Activated CD8-positive, alpha-beta memory T cell treated with anti-CD3 and anti-CD28 coated beads, Interleukin-2, amount 10 ng/mL, durations not matched to agents 7 days and 5 days (primary cell): Measurements from ENCODE around the gene UFC1. TPM values are rescaled to one million over a fixed set of nuclear protein-coding genes. Genes with fewer than 3 reads are reported as not detected.
"Not testable (repeated sequence)": the region's sequence is repeated elsewhere in the genome, so short reads cannot be mapped to it uniquely, and the experiment has no call there.

Source experiments
- ATAC-seq: fragments of 150-1000 bp; cut with Tn5 transposase; one replicate; pipeline ENCODE4 v1.10.0; 2021; ENCODE audit warnings: moderate library complexity
- CTCF ChIA-PET: fragments of 350-600 bp; sonication (Branson Sonifier 250); formaldehyde crosslinking; loops from one replicate; lab custom pipeline; 2021; ENCODE audit warnings: antibody characterized with exemption; lab: Charles Lee
- DNase-seq: peaks from one replicate; pipeline ENCODE4 v3.0.0-alpha.2; 2020
- H3K27ac Mint-ChIP-seq: one replicate; pipeline ENCODE4 v1.8.0; 2021; ENCODE audit warnings: mild to moderate bottlenecking, mixed read lengths
- H3K27me3 Mint-ChIP-seq: one replicate; pipeline ENCODE4 v1.8.0; 2021; ENCODE audit warnings: mixed read lengths
- H3K36me3 Mint-ChIP-seq: one replicate; pipeline ENCODE4 v1.8.0; 2021; ENCODE audit warnings: mild to moderate bottlenecking, mixed read lengths
- H3K4me1 Mint-ChIP-seq: one replicate; pipeline ENCODE4 v1.8.0; 2021; ENCODE audit warnings: mixed read lengths
- H3K4me3 Mint-ChIP-seq: one replicate; pipeline ENCODE4 v1.8.0; 2021; ENCODE audit warnings: mild to moderate bottlenecking, moderate library complexity, mixed read lengths
- H3K9me3 Mint-ChIP-seq: one replicate; pipeline ENCODE4 v1.8.0; 2022; ENCODE audit warnings: low read depth, mixed read lengths
- total RNA-seq, 2 experiments: library from RNA; stranded (reverse); gene quantifications; one replicate each; pipeline ENCODE4 v1.2.3, GENCODE V29; 2021

Gene UFC1
- 10 to 100 TPM; 90.7 to 98.4 TPM for total RNA-seq

GRCh38 chr1:161153682-161154337, at the start of gene UFC1:
UFC1 (plus strand) TSS chr1:161153978; CDS start chr1:161153998, 20 bp downstream.
- CTCF ChIA-PET: interaction anchor here (0.7 to 5.8 kb wide), 7 partner anchors 12 to 163 kb away, joined by 3 to 41 read pairs (median 4); partner anchors contain the start of genes PPOX and TOMM40L
- Mint-ChIP-seq H3K27ac (peak within 1 kb of the TSS; percentile 100), H3K4me1 (peaks cover 23% of the 10 kb centered on the region), H3K36me3 (peaks cover 20% of the 10 kb centered on the region), H3K27me3 (no peaks in the 10 kb centered on the region), H3K9me3 (no peaks in the 10 kb centered on the region), H3K4me3 (peak within 1 kb of the TSS; percentile 99)
- peak; percentile 92 for DNase-seq
- peak; percentile 95 for ATAC-seq

GRCh38 chr1:161106431-161106830, 47.3 kb upstream of the UFC1 start:
- no peak overlapping the region for H3K27ac Mint-ChIP-seq
- ATAC-seq (no peak), DNase-seq (no peak)
- no peaks in the 10 kb centered on the region for H3K27me3 Mint-ChIP-seq
- H3K4me1 Mint-ChIP-seq: peaks cover 15% of the 10 kb centered on the region
- H3K36me3 Mint-ChIP-seq: peaks cover 21% of the 10 kb centered on the region
- no peak overlapping the region for H3K4me3 Mint-ChIP-seq
- CTCF ChIA-PET: interaction anchor here (1.9 kb wide), 1 partner anchor 9 kb away, joined by 7 read pairs; no protein-coding TSS in a partner anchor
- no peaks in the 10 kb centered on the region for H3K9me3 Mint-ChIP-seq

GRCh38 chr1:161111117-161111516, 42.7 kb upstream of the UFC1 start:
- DNase-seq (no peak), ATAC-seq (no peak)
- Mint-ChIP-seq H3K4me3 (no peak overlapping the region), H3K36me3 (peaks cover 27% of the 10 kb centered on the region), H3K9me3 (no peaks in the 10 kb centered on the region), H3K4me1 (peaks cover 47% of the 10 kb centered on the region), H3K27ac (no peak overlapping the region), H3K27me3 (no peaks in the 10 kb centered on the region)
- CTCF ChIA-PET: interaction anchor here (1.1 kb wide), 1 partner anchor 30 kb away, joined by 4 read pairs; no protein-coding TSS in a partner anchor

- Mint-ChIP-seq H3K4me3 (no peak overlapping the region), H3K36me3 (peaks cover 27% of the 10 kb centered on the region), H3K9me3 (no peaks in the 10 kb centered on the region), H3K27ac (no peak overlapping the region), H3K4me1 (peaks cover 50% of the 10 kb centered on the region), H3K27me3 (no peaks in the 10 kb centered on the region)
- CTCF ChIA-PET: interaction anchor here (0.7 to 1.1 kb wide), 3 partner anchors 14 to 70 kb away, joined by 3 to 4 read pairs (median 3); no protein-coding TSS in a partner anchor
- ATAC-seq: no peak
- no peak for DNase-seq
These were observed 42.3 kb upstream of the UFC1 start for GRCh38 chr1:161111527-161111926.

- H3K9me3 Mint-ChIP-seq: no peaks in the 10 kb centered on the region
- no peak overlapping the region for H3K4me3 Mint-ChIP-seq
- ATAC-seq (no peak), DNase-seq (no peak)
- no peaks in the 10 kb centered on the region for H3K27me3 Mint-ChIP-seq
- H3K27ac Mint-ChIP-seq: peak overlapping the region; percentile 69
- peaks cover 59% of the 10 kb centered on the region for H3K4me1 Mint-ChIP-seq
- peaks cover 19% of the 10 kb centered on the region for H3K36me3 Mint-ChIP-seq
- CTCF ChIA-PET: no interaction called here
These were observed 39.9 kb upstream of the UFC1 start for GRCh38 chr1:161113915-161114314.

- no peaks in the 10 kb centered on the region for H3K27me3 Mint-ChIP-seq
- CTCF ChIA-PET: no interaction called here
- H3K36me3 Mint-ChIP-seq: peaks cover 15% of the 10 kb centered on the region
- ATAC-seq: no peak
- H3K4me1 Mint-ChIP-seq: peaks cover 63% of the 10 kb centered on the region
- peak overlapping the region; percentile 69 for H3K27ac Mint-ChIP-seq
- DNase-seq: no peak
- no peaks in the 10 kb centered on the region for H3K9me3 Mint-ChIP-seq
- H3K4me3 Mint-ChIP-seq: no peak overlapping the region
These were observed 39.2 kb upstream of the UFC1 start for GRCh38 chr1:161114556-161114955.

GRCh38 chr1:161115132-161115711, 38.6 kb upstream of the UFC1 start:
- peak; percentile 54 for DNase-seq

GRCh38 chr1:161115961-161116360, 37.8 kb upstream of the UFC1 start:
- Mint-ChIP-seq H3K36me3 (peaks cover 22% of the 10 kb centered on the region), H3K4me1 (peaks cover 72% of the 10 kb centered on the region), H3K4me3 (peak overlapping the region; percentile 93), H3K27ac (peak overlapping the region; percentile 52)
- CTCF ChIA-PET, H3K9me3 Mint-ChIP-seq, ATAC-seq, H3K27me3 Mint-ChIP-seq, DNase-seq: not testable (repeated sequence)

More at GRCh38 chr1:161115132-161115711, 38.6 kb upstream of the UFC1 start:
- H3K4me3 Mint-ChIP-seq: peak overlapping the region; percentile 93
- peak overlapping the region; percentile 52 for H3K27ac Mint-ChIP-seq
- CTCF ChIA-PET: no interaction called here
- peak; percentile 18 for ATAC-seq
- H3K36me3 Mint-ChIP-seq: peaks cover 18% of the 10 kb centered on the region
- peaks cover 70% of the 10 kb centered on the region for H3K4me1 Mint-ChIP-seq
- no peaks in the 10 kb centered on the region for H3K9me3 Mint-ChIP-seq
- no peaks in the 10 kb centered on the region for H3K27me3 Mint-ChIP-seq

GRCh38 chr1:161117759-161118581, 35.8 kb upstream of the UFC1 start, which contains the start of the genes NIT1 and PFDN2:
NIT1 (plus strand) TSS chr1:161118105; CDS start chr1:161118177, 72 bp downstream.
PFDN2 (minus strand) TSS chr1:161118037; CDS start chr1:161118026, 11 bp downstream.
- ATAC-seq (peak; percentile 84), DNase-seq (peak; percentile 92)
- peaks cover 35% of the 10 kb centered on the region for H3K36me3 Mint-ChIP-seq
- H3K4me3 Mint-ChIP-seq: peak within 1 kb of the TSS; percentile 93
- peak within 1 kb of the TSS; percentile 96 for H3K27ac Mint-ChIP-seq
- H3K27me3 Mint-ChIP-seq: no peaks in the 10 kb centered on the region
- H3K9me3 Mint-ChIP-seq: no peaks in the 10 kb centered on the region
- peaks cover 63% of the 10 kb centered on the region for H3K4me1 Mint-ChIP-seq
- CTCF ChIA-PET: interaction anchor here (0.7 to 2.1 kb wide), 12 partner anchors 13 to 79 kb away, joined by 3 to 11 read pairs (median 4); partner anchors contain the start of genes DEDD, KLHDC9, PPOX and TSTD1

GRCh38 chr1:161119092-161119903, 34.5 kb upstream of the UFC1 start:
- H3K27ac Mint-ChIP-seq: peak overlapping the region; percentile 96
- CTCF ChIA-PET: interaction anchor here (1.2 to 2.1 kb wide), 3 partner anchors 14 to 39 kb away, joined by 3 to 9 read pairs (median 5); partner anchors contain the start of genes DEDD and KLHDC9
- H3K27me3 Mint-ChIP-seq: no peaks in the 10 kb centered on the region
- ATAC-seq: peak; percentile 52
- DNase-seq: peak; percentile 77
- H3K4me3 Mint-ChIP-seq: peak overlapping the region; percentile 93
- H3K36me3 Mint-ChIP-seq: peaks cover 37% of the 10 kb centered on the region
- H3K9me3 Mint-ChIP-seq: no peaks in the 10 kb centered on the region
- H3K4me1 Mint-ChIP-seq: peaks cover 50% of the 10 kb centered on the region

- Mint-ChIP-seq H3K4me1 (peaks cover 37% of the 10 kb centered on the region), H3K27ac (no peak overlapping the region), H3K27me3 (no peaks in the 10 kb centered on the region), H3K4me3 (no peak overlapping the region), H3K9me3 (no peaks in the 10 kb centered on the region), H3K36me3 (peaks cover 43% of the 10 kb centered on the region)
- ATAC-seq: no peak
- no peak for DNase-seq
- CTCF ChIA-PET: interaction anchor here (0.9 to 1.5 kb wide), 3 partner anchors 10 to 131 kb away, joined by 3 to 5 read pairs (median 3); no protein-coding TSS in a partner anchor
These were observed 32.6 kb upstream of the UFC1 start for GRCh38 chr1:161121042-161121650.

GRCh38 chr1:161121834-161122233, 31.9 kb upstream of the UFC1 start:
- CTCF ChIA-PET: interaction anchor here (0.9 to 1.5 kb wide), 3 partner anchors 10 to 131 kb away, joined by 3 to 5 read pairs (median 3); no protein-coding TSS in a partner anchor
- DNase-seq: no peak
- Mint-ChIP-seq H3K27ac (no peak overlapping the region), H3K36me3 (peaks cover 45% of the 10 kb centered on the region), H3K4me1 (peaks cover 34% of the 10 kb centered on the region), H3K9me3 (no peaks in the 10 kb centered on the region), H3K27me3 (no peaks in the 10 kb centered on the region), H3K4me3 (no peak overlapping the region)
- ATAC-seq: no peak
